PC-9 (cell line): ENCODE measurements around the gene DGKG. TPM values are rescaled to one million over a fixed set of nuclear protein-coding genes. Genes with fewer than 3 reads are reported as not detected.

ENCODE experiments used
- BruUV-seq: library from RNA; stranded (reverse); fragments of 400-500 nt; replicated peaks from 2 replicates; lab custom pipeline; 2021; lab: Mats Ljungman, UMichigan
- CTCF ChIA-PET: fragments of 300-600 bp; sonication (Branson Sonifier 250); formaldehyde crosslinking; loops from one replicate; lab custom pipeline; 2022; ENCODE audit warnings: antibody characterized with exemption; lab: Charles Lee
- POLR2A ChIA-PET: fragments of 300-600 bp; sonication (Branson Sonifier 250); formaldehyde crosslinking; loops from one replicate; lab custom pipeline; 2022; ENCODE audit warnings: antibody characterized with exemption; ENCODE audit not compliant: unreplicated experiment; lab: Charles Lee
- DNase-seq, 2 experiments: peaks; one replicate each; pipeline versions ENCODE4 v3.0.0 to v3.0.0-alpha.2; 2015 to 2022; ENCODE audit warnings: mixed read lengths in 1 of 2
- H2AFZ ChIP-seq: fragments of 200-600 bp; sonication (generic); 2 replicates; pipeline ENCODE4 v1.8.1; 2017; ENCODE audit warnings: antibody characterized with exemption
- H3F3A ChIP-seq: fragments of 200-600 bp; sonication (generic); 2 replicates; pipeline ENCODE4 v1.8.1; 2017; ENCODE audit warnings: antibody characterized with exemption, mild to moderate bottlenecking, low read depth; ENCODE audit not compliant: insufficient read depth
- H3K27ac ChIP-seq: fragments of 200-600 bp; sonication (generic); 2 replicates; pipeline ENCODE4 v1.6.1; 2016; ENCODE audit warnings: mixed run types
- H3K27me3 ChIP-seq: fragments of 200-600 bp; sonication (generic); 2 replicates; pipeline ENCODE4 v1.6.1; 2016; ENCODE audit warnings: low read depth, mixed run types; ENCODE audit not compliant: insufficient read depth
- H3K36me3 ChIP-seq: fragments of 200-600 bp; sonication (generic); 2 replicates; pipeline ENCODE4 v1.6.1; 2016; ENCODE audit warnings: low read depth, mixed run types
- H3K4me1 ChIP-seq: fragments of 200-600 bp; sonication (generic); replicated peaks from 2 replicates; pipeline ENCODE4 v1.6.1; 2016; ENCODE audit warnings: mixed run types; ENCODE audit not compliant: insufficient read depth
- H3K4me2 ChIP-seq: fragments of 200-600 bp; sonication (generic); 2 replicates; pipeline ENCODE4 v1.6.1; 2017; ENCODE audit warnings: mixed run types
- H3K4me3 ChIP-seq: fragments of 200-600 bp; sonication (generic); 2 replicates; pipeline ENCODE4 v1.6.1; 2016; ENCODE audit warnings: mixed run types
- H3K79me2 ChIP-seq: fragments of 200-600 bp; sonication (generic); 2 replicates; pipeline ENCODE4 v1.6.1; 2017; ENCODE audit warnings: low read depth, mixed run types
- H3K9me2 ChIP-seq: fragments of 200-600 bp; sonication (generic); 2 replicates; pipeline ENCODE4 v1.8.1; 2017; ENCODE audit warnings: mild to moderate bottlenecking; ENCODE audit not compliant: insufficient read depth
- H3K9me3 ChIP-seq: fragments of 200-600 bp; sonication (generic); 2 replicates; pipeline ENCODE4 v1.8.1; 2016; ENCODE audit warnings: low read depth; ENCODE audit not compliant: insufficient read depth
- H4K20me1 ChIP-seq: fragments of 200-600 bp; sonication (generic); 2 replicates; pipeline ENCODE4 v1.8.1; 2017; ENCODE audit not compliant: insufficient read depth
- EZH2 ChIP-seq: fragments of 200-600 bp; sonication (generic); IDR thresholded peaks from 2 replicates; pipeline ENCODE4 v1.8.0; 2017; ENCODE audit warnings: antibody characterized with exemption, low read depth
- intact Hi-C: fragments of 100-400 bp; cut with micrococcal nuclease; formaldehyde crosslinking; loops from one replicate; pipeline ENCODE4 v1.10.0; 2022; ENCODE audit not compliant: unreplicated experiment
- total RNA-seq: library from RNA; stranded (reverse); gene quantifications from 2 replicates; pipeline ENCODE4 v1.2.3, GENCODE V29; 2021
- TF ChIP-seq, protein P1 (sequence below): fragments of 200-600 bp; sonication (generic); conservative IDR thresholded peaks from 2 replicates; pipeline ENCODE4 v1.6.1; 2017; ENCODE audit warnings: mixed run types, antibody characterized with exemption, mild to moderate bottlenecking, moderate library complexity

Gene DGKG
- total RNA-seq, 1 experiment from 2014 or later, result 20.0 TPM

DNA sequence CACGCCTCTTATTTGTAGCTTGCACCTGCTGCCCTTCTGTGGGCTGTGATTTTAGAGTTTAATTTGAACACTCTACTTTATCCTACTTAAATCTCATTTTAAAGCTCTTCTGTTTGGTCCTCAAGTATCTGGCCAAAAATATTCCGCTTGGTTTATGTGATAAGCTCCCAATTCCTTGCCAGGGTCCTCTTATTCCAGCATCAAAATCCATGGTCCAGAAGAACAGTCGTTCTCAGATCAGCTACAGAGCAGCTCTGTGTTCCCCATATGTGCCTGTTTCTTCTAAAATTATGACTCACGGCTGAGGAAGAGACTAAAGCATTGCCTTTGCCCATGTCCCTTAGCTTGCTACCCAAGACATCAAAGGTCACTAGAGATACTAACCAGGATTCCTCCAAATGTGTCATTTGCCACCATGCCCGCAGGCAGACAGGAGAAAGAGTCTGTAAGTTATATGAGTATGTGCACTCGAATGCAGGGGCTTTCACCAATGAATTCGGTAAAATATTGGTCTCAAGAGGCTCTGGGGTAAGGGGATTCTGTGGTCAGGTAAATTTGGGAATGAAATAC lies 137.9 kb downstream of the DGKG start:
- H3K27ac ChIP-seq, result no peak overlapping the region
- ChIA-PET POLR2A (interaction anchor here (0.6 kb wide), 1 partner anchor 85 kb away, joined by 12 read pairs; no protein-coding TSS in a partner anchor), CTCF (no interaction called here)
- DNase-seq, result no peak
- H3K9me2 ChIP-seq, result no peaks in the 10 kb centered on the region
- no peaks in the 10 kb centered on the region for H3F3A ChIP-seq
- H3K9me3 ChIP-seq, result no peaks in the 10 kb centered on the region
- TF ChIP-seq, protein P1, sequence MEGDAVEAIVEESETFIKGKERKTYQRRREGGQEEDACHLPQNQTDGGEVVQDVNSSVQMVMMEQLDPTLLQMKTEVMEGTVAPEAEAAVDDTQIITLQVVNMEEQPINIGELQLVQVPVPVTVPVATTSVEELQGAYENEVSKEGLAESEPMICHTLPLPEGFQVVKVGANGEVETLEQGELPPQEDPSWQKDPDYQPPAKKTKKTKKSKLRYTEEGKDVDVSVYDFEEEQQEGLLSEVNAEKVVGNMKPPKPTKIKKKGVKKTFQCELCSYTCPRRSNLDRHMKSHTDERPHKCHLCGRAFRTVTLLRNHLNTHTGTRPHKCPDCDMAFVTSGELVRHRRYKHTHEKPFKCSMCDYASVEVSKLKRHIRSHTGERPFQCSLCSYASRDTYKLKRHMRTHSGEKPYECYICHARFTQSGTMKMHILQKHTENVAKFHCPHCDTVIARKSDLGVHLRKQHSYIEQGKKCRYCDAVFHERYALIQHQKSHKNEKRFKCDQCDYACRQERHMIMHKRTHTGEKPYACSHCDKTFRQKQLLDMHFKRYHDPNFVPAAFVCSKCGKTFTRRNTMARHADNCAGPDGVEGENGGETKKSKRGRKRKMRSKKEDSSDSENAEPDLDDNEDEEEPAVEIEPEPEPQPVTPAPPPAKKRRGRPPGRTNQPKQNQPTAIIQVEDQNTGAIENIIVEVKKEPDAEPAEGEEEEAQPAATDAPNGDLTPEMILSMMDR, result no peak
- no peaks in the 10 kb centered on the region for H3K36me3 ChIP-seq
- no peaks in the 10 kb centered on the region for H3K4me1 ChIP-seq
- no peaks in the 10 kb centered on the region for H3K27me3 ChIP-seq
- no peak overlapping the region for H3K4me2 ChIP-seq
- no peaks in the 10 kb centered on the region; the same call in 1 of the 2 replicates for H4K20me1 ChIP-seq
- intact Hi-C loops, result loop anchor here (5.0 kb wide), 1 partner anchor 117 kb away; the partner anchor contains the start of gene ETV5
- no peak overlapping the region for H3K4me3 ChIP-seq
- BruUV-seq, result no TSS peak
- no peaks in the 10 kb centered on the region for H3K79me2 ChIP-seq
- H2AFZ ChIP-seq, result no peak overlapping the region

DNA sequence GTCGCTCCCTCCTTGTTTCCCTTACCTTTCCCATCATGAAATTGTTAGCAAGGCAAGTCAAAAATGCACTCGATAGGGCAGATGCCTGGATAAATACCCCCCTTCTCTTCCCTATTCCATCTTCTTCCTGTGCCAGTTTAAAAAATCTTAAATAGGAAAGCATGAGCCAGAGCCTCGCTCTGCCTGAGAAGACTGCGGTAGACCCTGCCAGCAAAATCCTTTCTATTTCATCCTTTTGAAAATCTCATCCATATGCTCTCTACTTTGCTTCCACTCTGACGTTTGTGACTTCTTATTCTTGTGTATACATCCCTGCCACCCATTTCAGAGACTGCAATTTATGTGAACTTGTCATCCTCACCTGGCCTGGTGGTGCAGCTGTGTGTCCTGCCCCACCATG lies 138.6 kb downstream of the DGKG start:
- no peak for TF ChIP-seq EZH2
- TF ChIP-seq, protein P1, result no peak
- intact Hi-C loops, result loop anchor here (5.0 kb wide), 1 partner anchor 116 kb away; the partner anchor contains the start of gene ETV5
- H3K27ac ChIP-seq, result no peak overlapping the region
- no peaks in the 10 kb centered on the region; the same call in 1 of the 2 replicates for H4K20me1 ChIP-seq
- H3K27me3 ChIP-seq, result no peaks in the 10 kb centered on the region
- H3K9me3 ChIP-seq, result no peaks in the 10 kb centered on the region
- H3K4me2 ChIP-seq, result no peak overlapping the region
- H3K9me2 ChIP-seq, result no peaks in the 10 kb centered on the region
- no peak for DNase-seq
- no peak overlapping the region for H2AFZ ChIP-seq
- no peaks in the 10 kb centered on the region for H3K4me1 ChIP-seq
- H3K79me2 ChIP-seq, result no peaks in the 10 kb centered on the region
- no peaks in the 10 kb centered on the region for H3F3A ChIP-seq
- no peak overlapping the region for H3K4me3 ChIP-seq
- ChIA-PET CTCF (no interaction called here), POLR2A (no interaction called here)
- H3K36me3 ChIP-seq, result no peaks in the 10 kb centered on the region
- no TSS peak for BruUV-seq

DNA sequence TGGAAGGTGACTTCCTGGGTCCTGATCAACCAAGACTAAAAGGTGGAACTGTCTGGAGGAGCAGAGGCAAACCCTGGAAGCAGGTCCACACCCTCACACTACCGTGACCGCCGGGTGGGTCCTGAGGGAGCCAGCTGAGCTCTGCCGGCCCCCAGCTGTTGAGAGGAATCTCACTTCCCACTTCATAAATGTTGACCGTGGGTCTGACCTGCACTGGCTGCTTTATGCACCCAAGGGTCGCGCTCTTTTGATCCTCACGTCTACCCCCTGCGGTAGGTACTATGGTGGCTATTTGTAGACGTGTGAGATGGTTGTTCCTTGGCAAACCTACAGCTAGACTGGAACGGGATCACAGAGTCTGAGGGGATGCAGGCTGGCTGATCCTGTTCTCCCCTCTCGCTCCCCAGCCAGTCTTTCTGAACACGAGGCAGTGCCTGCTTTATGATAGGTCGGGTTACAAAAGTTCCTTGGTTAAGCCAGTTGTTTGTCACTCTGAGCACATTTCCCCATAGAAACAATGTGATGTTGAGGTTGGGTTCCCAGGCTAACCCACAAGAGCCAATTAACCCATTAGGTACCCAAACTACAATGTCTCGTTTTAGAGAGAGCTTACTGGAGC lies 140.2 kb downstream of the DGKG start:
- Histone ChIP-seq H2AFZ (no peak overlapping the region), H3K9me3 (no peaks in the 10 kb centered on the region), H3K4me2 (no peak overlapping the region), H3K27me3 (no peaks in the 10 kb centered on the region), H3K4me1 (0 out of 2 replicates have a peak, but pooled peaks cover 3% of the 10 kb centered on the region), H3K79me2 (no peaks in the 10 kb centered on the region), H3K36me3 (no peaks in the 10 kb centered on the region), H3K27ac (no peak overlapping the region), H4K20me1 (no peaks in the 10 kb centered on the region; the same call in 1 of the 2 replicates), H3K4me3 (no peak overlapping the region), H3F3A (peaks cover 4% of the 10 kb centered on the region; the same call in 1 of the 2 replicates), H3K9me2 (no peaks in the 10 kb centered on the region)
- intact Hi-C loops, result loop anchor here (5.0 kb wide), 1 partner anchor 115 kb away; the partner anchor contains the start of gene ETV5
- no peak for DNase-seq
- ChIA-PET POLR2A (no interaction called here), CTCF (no interaction called here)
- BruUV-seq, result no TSS peak
- TF ChIP-seq EZH2, result no peak
- TF ChIP-seq, protein P1, result no peak
